GM23338 (cell line): ENCODE data around the gene DPYD. TPM values are rescaled to one million over a fixed set of nuclear protein-coding genes. Genes with fewer than 3 reads are reported as not detected.

Source experiments
- ATAC-seq: fragments of 200-7000 bp; cut with Tn5 transposase; 3 replicates; pipeline ENCODE4 v1.9.1; 2020
- DNase-seq: peaks from one replicate; pipeline ENCODE4 v3.0.0-alpha.2; 2015; ENCODE audit warnings: low spot score
- H2AFZ ChIP-seq: fragments of 200-600 bp; sonication (generic); 2 replicates; pipeline ENCODE4 v1.8.0; 2016; ENCODE audit warnings: antibody characterized with exemption, mild to moderate bottlenecking, moderate library complexity
- H3F3A ChIP-seq: fragments of 200-600 bp; sonication (generic); replicated peaks from 2 replicates; pipeline ENCODE4 v1.8.0; 2017; ENCODE audit warnings: antibody characterized with exemption, mixed run types, low read depth
- H3K27ac ChIP-seq: fragments of 200-600 bp; sonication (generic); 2 replicates; pipeline ENCODE4 v1.6.1; 2016; ENCODE audit warnings: low read depth
- H3K27me3 ChIP-seq: fragments of 200-600 bp; sonication (generic); 2 replicates; pipeline ENCODE4 v1.8.0; 2016; ENCODE audit warnings: mild to moderate bottlenecking, mixed run types, moderate library complexity; ENCODE audit not compliant: insufficient read depth
- H3K36me3 ChIP-seq: fragments of 200-600 bp; sonication (generic); 2 replicates; pipeline ENCODE4 v1.8.0; 2016; ENCODE audit warnings: mild to moderate bottlenecking; ENCODE audit not compliant: insufficient read depth
- H3K4me1 ChIP-seq: fragments of 200-600 bp; sonication (generic); 2 replicates; pipeline ENCODE4 v1.8.0; 2016; ENCODE audit warnings: mild to moderate bottlenecking, moderate library complexity; ENCODE audit not compliant: insufficient read depth
- H3K4me2 ChIP-seq: fragments of 200-600 bp; sonication (generic); 2 replicates; pipeline ENCODE4 v1.7.1; 2017; ENCODE audit warnings: mixed run types
- H3K4me3 ChIP-seq: fragments of 200-600 bp; sonication (generic); 2 replicates; pipeline ENCODE4 v1.6.1; 2016; ENCODE audit warnings: mixed run types
- H3K79me2 ChIP-seq: fragments of 200-600 bp; sonication (generic); replicated peaks from 2 replicates; pipeline ENCODE4 v1.8.0; 2017; ENCODE audit warnings: mild to moderate bottlenecking; ENCODE audit not compliant: insufficient read depth
- H3K9me2 ChIP-seq: fragments of 200-600 bp; sonication (generic); 2 replicates; pipeline ENCODE4 v1.8.0; 2017; ENCODE audit not compliant: insufficient read depth
- H4K20me1 ChIP-seq: fragments of 200-600 bp; sonication (generic); replicated peaks from 2 replicates; pipeline ENCODE4 v1.8.0; 2017; ENCODE audit warnings: mild to moderate bottlenecking; ENCODE audit not compliant: insufficient read depth
- H3K27ac Mint-ChIP-seq: 2 replicates; pipeline ENCODE4 v1.8.0; 2020; ENCODE audit warnings: inconsistent platforms, mild to moderate bottlenecking, moderate library complexity, mixed read lengths
- H3K27me3 Mint-ChIP-seq: 3 replicates; pipeline ENCODE4 v1.8.0; 2022; ENCODE audit warnings: low read depth, mild to moderate bottlenecking, moderate library complexity, mixed read lengths, inconsistent platforms; ENCODE audit not compliant: insufficient read depth, poor library complexity
- H3K36me3 Mint-ChIP-seq: 3 replicates; pipeline ENCODE4 v1.8.0; 2021; ENCODE audit warnings: low read depth, mild to moderate bottlenecking, inconsistent platforms, moderate library complexity, mixed read lengths
- H3K4me1 Mint-ChIP-seq: 3 replicates; pipeline ENCODE4 v1.8.0; 2020; ENCODE audit warnings: mild to moderate bottlenecking, inconsistent platforms, mixed read lengths
- H3K4me3 Mint-ChIP-seq: 3 replicates; pipeline ENCODE4 v1.8.0; 2021; ENCODE audit warnings: moderate library complexity, mild to moderate bottlenecking, inconsistent platforms, mixed read lengths
- H3K9me3 Mint-ChIP-seq: 3 replicates; pipeline ENCODE4 v1.8.0; 2020; ENCODE audit warnings: moderate library complexity, mild to moderate bottlenecking, inconsistent platforms, mixed read lengths
- CREB1 ChIP-seq: fragments of 250-450 bp; sonication (Bioruptor Pico); IDR thresholded peaks from 2 replicates; pipeline ENCODE4 v1.5.0; 2020; ENCODE audit warnings: low read depth, mild to moderate bottlenecking, moderate library complexity
- EZH2 ChIP-seq: fragments of 200-600 bp; sonication (generic); IDR thresholded peaks from one replicate; pipeline ENCODE4 v1.8.0; 2017; ENCODE audit warnings: antibody characterized with exemption, mild to moderate bottlenecking, low read depth; ENCODE audit not compliant: unreplicated experiment
- EZH2phosphoT487 ChIP-seq: fragments of 200-600 bp; sonication (generic); IDR thresholded peaks from one replicate; pipeline ENCODE4 v1.8.1; 2018; ENCODE audit warnings: antibody characterized with exemption; ENCODE audit not compliant: unreplicated experiment
- JUNB ChIP-seq: IDR thresholded peaks from one replicate; pipeline ENCODE4 v1.6.1; 2016; ENCODE audit warnings: antibody characterized with exemption; ENCODE audit not compliant: unreplicated experiment
- NANOG ChIP-seq: IDR thresholded peaks from 2 replicates; pipeline ENCODE4 v1.6.1; 2016; ENCODE audit warnings: antibody characterized with exemption, borderline replicate concordance
- POLR2AphosphoS5 ChIP-seq: IDR thresholded peaks from 2 replicates; pipeline ENCODE4 v1.6.1; 2016; ENCODE audit warnings: antibody characterized with exemption, low read depth
- STAT1 ChIP-seq: IDR thresholded peaks from one replicate; pipeline ENCODE4 v1.6.1; 2016; ENCODE audit warnings: antibody characterized with exemption; ENCODE audit not compliant: unreplicated experiment
- ZNF114 ChIP-seq: fragments of 250-450 bp; sonication (Bioruptor Pico); IDR thresholded peaks from 2 replicates; pipeline ENCODE4 v1.5.0; 2020; ENCODE audit warnings: mild to moderate bottlenecking, moderate library complexity
- ZNF331 ChIP-seq: fragments of 250-450 bp; sonication (Bioruptor Pico); IDR thresholded peaks from 2 replicates; pipeline ENCODE4 v1.5.0; 2020; ENCODE audit warnings: low read depth, mild to moderate bottlenecking, moderate library complexity
- polyA plus RNA-seq: library from polyadenylated mRNA; unstranded; fragments of >200 nt; fragmentation: Nextera tagmentation; extraction: Ambion mirVana; gene quantifications from 2 replicates; pipeline ENCODE4 v1.2.1, GENCODE V29; 2016
- total RNA-seq: library from RNA; depleted of rRNA; stranded (reverse); fragments of >200 nt; shearing (Covaris generic); gene quantifications from 2 replicates; pipeline ENCODE4 v1.2.3, GENCODE V29; 2014
- TF ChIP-seq, protein P1 (sequence below): IDR thresholded peaks from 2 replicates; pipeline ENCODE4 v1.6.1; 2016; ENCODE audit warnings: antibody characterized with exemption
- TF ChIP-seq, protein P2 (sequence below): IDR thresholded peaks from one replicate; pipeline ENCODE4 v1.6.1; 2018; ENCODE audit warnings: antibody characterized with exemption; ENCODE audit not compliant: unreplicated experiment
- TF ChIP-seq, protein P3 (sequence below): fragments of 250-450 bp; sonication (Bioruptor Pico); IDR thresholded peaks from 2 replicates; pipeline ENCODE4 v1.5.0; 2020; ENCODE audit warnings: mild to moderate bottlenecking, moderate library complexity
- TF ChIP-seq, protein P4 (sequence below), 2 experiments: fragments of 200-600 bp in 1 of 2; sonication (generic) in 1 of 2; conservative IDR thresholded peaks; 2 replicates each; pipeline versions ENCODE4 v1.5.1 to v1.6.1; 2016 to 2017; ENCODE audit warnings: antibody characterized with exemption in 2 of 2, low read depth in 2 of 2, mild to moderate bottlenecking in 2 of 2, moderate library complexity in 1 of 2

The DPYD gene
- total and polyA plus RNA-seq, 2 experiments from 2014 or later = 0.50 to 1.6 TPM

DNA sequence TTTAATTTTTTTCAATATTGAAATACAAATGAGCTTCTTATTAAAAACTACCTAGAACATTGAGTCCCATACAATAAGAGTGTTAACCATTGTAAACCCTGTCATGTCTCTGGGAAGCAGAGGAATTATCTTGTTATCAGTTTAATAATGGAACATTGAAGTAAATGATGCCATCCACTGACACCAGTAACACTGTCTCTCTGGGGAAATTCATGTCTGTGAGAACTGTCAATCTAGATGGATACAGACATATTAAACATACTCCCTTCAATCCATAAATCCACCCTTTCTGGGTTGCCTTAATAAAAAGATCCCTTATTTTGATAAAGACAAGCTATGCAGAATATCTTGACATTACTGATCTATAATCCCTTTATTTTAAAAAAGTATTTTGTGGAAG is 503.2 kb downstream of the DPYD start:
- Mint-ChIP-seq H3K36me3 (no peaks in the 10 kb centered on the region), H3K4me3 (no peak overlapping the region), H3K9me3 (no peaks in the 10 kb centered on the region), H3K4me1 (no peaks in the 10 kb centered on the region), H3K27ac (no peak overlapping the region), H3K27me3 (no peaks in the 10 kb centered on the region)
- Histone ChIP-seq H3K79me2 (no peaks in the 10 kb centered on the region), H4K20me1 (no peaks in the 10 kb centered on the region), H3K27ac (no peak overlapping the region), H3K4me3 (no peak overlapping the region), H3K36me3 (no peaks in the 10 kb centered on the region), H3K27me3 (no peaks in the 10 kb centered on the region), H3F3A (no peaks in the 10 kb centered on the region), H2AFZ (no peak overlapping the region), H3K4me2 (no peak overlapping the region), H3K4me1 (no peaks in the 10 kb centered on the region), H3K9me2 (no peaks in the 10 kb centered on the region; the same call in 1 of the 2 replicates)
- ATAC-seq (no peak), DNase-seq (no peak)
- TF ChIP-seq CREB1 (CRISPR knock-in tag) = no peak
- TF ChIP-seq, protein P1, sequence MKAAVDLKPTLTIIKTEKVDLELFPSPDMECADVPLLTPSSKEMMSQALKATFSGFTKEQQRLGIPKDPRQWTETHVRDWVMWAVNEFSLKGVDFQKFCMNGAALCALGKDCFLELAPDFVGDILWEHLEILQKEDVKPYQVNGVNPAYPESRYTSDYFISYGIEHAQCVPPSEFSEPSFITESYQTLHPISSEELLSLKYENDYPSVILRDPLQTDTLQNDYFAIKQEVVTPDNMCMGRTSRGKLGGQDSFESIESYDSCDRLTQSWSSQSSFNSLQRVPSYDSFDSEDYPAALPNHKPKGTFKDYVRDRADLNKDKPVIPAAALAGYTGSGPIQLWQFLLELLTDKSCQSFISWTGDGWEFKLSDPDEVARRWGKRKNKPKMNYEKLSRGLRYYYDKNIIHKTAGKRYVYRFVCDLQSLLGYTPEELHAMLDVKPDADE = no peak
- TF ChIP-seq ZNF114 (CRISPR knock-in tag) = no peak
- TF ChIP-seq EZH2phosphoT487 = no peak
- TF ChIP-seq ZNF331 = no peak
- TF ChIP-seq, protein P2, sequence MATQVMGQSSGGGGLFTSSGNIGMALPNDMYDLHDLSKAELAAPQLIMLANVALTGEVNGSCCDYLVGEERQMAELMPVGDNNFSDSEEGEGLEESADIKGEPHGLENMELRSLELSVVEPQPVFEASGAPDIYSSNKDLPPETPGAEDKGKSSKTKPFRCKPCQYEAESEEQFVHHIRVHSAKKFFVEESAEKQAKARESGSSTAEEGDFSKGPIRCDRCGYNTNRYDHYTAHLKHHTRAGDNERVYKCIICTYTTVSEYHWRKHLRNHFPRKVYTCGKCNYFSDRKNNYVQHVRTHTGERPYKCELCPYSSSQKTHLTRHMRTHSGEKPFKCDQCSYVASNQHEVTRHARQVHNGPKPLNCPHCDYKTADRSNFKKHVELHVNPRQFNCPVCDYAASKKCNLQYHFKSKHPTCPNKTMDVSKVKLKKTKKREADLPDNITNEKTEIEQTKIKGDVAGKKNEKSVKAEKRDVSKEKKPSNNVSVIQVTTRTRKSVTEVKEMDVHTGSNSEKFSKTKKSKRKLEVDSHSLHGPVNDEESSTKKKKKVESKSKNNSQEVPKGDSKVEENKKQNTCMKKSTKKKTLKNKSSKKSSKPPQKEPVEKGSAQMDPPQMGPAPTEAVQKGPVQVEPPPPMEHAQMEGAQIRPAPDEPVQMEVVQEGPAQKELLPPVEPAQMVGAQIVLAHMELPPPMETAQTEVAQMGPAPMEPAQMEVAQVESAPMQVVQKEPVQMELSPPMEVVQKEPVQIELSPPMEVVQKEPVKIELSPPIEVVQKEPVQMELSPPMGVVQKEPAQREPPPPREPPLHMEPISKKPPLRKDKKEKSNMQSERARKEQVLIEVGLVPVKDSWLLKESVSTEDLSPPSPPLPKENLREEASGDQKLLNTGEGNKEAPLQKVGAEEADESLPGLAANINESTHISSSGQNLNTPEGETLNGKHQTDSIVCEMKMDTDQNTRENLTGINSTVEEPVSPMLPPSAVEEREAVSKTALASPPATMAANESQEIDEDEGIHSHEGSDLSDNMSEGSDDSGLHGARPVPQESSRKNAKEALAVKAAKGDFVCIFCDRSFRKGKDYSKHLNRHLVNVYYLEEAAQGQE = no peak
- no peak for TF ChIP-seq JUNB
- TF ChIP-seq EZH2 = no peak
- no peak for TF ChIP-seq NANOG
- no peak for TF ChIP-seq STAT1
- TF ChIP-seq, protein P3, sequence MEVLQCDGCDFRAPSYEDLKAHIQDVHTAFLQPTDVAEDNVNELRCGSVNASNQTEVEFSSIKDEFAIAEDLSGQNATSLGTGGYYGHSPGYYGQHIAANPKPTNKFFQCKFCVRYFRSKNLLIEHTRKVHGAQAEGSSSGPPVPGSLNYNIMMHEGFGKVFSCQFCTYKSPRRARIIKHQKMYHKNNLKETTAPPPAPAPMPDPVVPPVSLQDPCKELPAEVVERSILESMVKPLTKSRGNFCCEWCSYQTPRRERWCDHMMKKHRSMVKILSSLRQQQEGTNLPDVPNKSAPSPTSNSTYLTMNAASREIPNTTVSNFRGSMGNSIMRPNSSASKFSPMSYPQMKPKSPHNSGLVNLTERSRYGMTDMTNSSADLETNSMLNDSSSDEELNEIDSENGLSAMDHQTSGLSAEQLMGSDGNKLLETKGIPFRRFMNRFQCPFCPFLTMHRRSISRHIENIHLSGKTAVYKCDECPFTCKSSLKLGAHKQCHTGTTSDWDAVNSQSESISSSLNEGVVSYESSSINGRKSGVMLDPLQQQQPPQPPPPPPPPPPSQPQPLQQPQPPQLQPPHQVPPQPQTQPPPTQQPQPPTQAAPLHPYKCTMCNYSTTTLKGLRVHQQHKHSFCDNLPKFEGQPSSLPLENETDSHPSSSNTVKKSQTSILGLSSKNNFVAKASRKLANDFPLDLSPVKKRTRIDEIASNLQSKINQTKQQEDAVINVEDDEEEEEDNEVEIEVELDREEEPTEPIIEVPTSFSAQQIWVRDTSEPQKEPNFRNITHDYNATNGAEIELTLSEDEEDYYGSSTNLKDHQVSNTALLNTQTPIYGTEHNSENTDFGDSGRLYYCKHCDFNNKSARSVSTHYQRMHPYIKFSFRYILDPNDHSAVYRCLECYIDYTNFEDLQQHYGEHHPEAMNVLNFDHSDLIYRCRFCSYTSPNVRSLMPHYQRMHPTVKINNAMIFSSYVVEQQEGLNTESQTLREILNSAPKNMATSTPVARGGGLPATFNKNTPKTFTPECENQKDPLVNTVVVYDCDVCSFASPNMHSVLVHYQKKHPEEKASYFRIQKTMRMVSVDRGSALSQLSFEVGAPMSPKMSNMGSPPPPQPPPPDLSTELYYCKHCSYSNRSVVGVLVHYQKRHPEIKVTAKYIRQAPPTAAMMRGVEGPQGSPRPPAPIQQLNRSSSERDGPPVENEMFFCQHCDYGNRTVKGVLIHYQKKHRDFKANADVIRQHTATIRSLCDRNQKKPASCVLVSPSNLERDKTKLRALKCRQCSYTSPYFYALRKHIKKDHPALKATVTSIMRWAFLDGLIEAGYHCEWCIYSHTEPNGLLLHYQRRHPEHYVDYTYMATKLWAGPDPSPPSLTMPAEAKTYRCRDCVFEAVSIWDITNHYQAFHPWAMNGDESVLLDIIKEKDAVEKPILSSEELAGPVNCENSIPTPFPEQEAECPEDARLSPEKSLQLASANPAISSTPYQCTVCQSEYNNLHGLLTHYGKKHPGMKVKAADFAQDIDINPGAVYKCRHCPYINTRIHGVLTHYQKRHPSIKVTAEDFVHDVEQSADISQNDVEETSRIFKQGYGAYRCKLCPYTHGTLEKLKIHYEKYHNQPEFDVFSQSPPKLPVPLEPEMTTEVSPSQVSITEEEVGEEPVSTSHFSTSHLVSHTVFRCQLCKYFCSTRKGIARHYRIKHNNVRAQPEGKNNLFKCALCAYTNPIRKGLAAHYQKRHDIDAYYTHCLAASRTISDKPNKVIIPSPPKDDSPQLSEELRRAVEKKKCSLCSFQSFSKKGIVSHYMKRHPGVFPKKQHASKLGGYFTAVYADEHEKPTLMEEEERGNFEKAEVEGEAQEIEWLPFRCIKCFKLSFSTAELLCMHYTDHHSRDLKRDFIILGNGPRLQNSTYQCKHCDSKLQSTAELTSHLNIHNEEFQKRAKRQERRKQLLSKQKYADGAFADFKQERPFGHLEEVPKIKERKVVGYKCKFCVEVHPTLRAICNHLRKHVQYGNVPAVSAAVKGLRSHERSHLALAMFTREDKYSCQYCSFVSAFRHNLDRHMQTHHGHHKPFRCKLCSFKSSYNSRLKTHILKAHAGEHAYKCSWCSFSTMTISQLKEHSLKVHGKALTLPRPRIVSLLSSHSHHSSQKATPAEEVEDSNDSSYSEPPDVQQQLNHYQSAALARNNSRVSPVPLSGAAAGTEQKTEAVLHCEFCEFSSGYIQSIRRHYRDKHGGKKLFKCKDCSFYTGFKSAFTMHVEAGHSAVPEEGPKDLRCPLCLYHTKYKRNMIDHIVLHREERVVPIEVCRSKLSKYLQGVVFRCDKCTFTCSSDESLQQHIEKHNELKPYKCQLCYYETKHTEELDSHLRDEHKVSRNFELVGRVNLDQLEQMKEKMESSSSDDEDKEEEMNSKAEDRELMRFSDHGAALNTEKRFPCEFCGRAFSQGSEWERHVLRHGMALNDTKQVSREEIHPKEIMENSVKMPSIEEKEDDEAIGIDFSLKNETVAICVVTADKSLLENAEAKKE (CRISPR knock-in tag) = no peak
- TF ChIP-seq, protein P4, sequence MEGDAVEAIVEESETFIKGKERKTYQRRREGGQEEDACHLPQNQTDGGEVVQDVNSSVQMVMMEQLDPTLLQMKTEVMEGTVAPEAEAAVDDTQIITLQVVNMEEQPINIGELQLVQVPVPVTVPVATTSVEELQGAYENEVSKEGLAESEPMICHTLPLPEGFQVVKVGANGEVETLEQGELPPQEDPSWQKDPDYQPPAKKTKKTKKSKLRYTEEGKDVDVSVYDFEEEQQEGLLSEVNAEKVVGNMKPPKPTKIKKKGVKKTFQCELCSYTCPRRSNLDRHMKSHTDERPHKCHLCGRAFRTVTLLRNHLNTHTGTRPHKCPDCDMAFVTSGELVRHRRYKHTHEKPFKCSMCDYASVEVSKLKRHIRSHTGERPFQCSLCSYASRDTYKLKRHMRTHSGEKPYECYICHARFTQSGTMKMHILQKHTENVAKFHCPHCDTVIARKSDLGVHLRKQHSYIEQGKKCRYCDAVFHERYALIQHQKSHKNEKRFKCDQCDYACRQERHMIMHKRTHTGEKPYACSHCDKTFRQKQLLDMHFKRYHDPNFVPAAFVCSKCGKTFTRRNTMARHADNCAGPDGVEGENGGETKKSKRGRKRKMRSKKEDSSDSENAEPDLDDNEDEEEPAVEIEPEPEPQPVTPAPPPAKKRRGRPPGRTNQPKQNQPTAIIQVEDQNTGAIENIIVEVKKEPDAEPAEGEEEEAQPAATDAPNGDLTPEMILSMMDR (conservative IDR thresholded peaks at IDR 0.05; ENCODE audit: low read depth in 2 of 2) = no peak
- no peak for TF ChIP-seq POLR2AphosphoS5
